ENCODE measurements around the gene LNX2. TPM values are rescaled to one million over a fixed set of nuclear protein-coding genes. Genes with fewer than 3 reads are reported as not detected.

Gene LNX2
- total and polyA plus RNA-seq, 2 of the 4 experiments (the other 2 are of a cell fraction) = 3.1 to 7.2 TPM

GRCh38 chr13:27542220-27542619 is 78.1 kb downstream of the LNX2 start:
- H3K4me2 ChIP-seq (ENCODE audit: low read depth, low read length) = no peak overlapping the region
- H2AK9ac ChIP-seq (replicated peaks; ENCODE audit: low read depth, low read length, poor library complexity) = no peak overlapping the region
- H2BK5ac ChIP-seq (ENCODE audit: low read depth, low read length, poor library complexity, severe bottlenecking) = no peak overlapping the region
- H3K9me3 ChIP-seq (ENCODE audit: control insufficient read depth, insufficient read depth, low read length) = no peaks in the 10 kb centered on the region
- no peak overlapping the region for H2AK5ac ChIP-seq (ENCODE audit: low read depth, low read length)
- H4K20me1 ChIP-seq (ENCODE audit: insufficient read depth, low read length) = no peaks in the 10 kb centered on the region
- no peak overlapping the region for H3K23ac ChIP-seq (ENCODE audit: low read depth, low read length)
- no peak overlapping the region for H4K8ac ChIP-seq (ENCODE audit: low read depth in 2 of 2, low read length in 2 of 2)
- peaks cover 1% of the 10 kb centered on the region; the same call in 1 of the 2 replicates for H3K4me1 ChIP-seq (ENCODE audit: control insufficient read depth, insufficient read depth, low read length)
- dilution Hi-C loops (cut with HindIII; ENCODE audit: low sequenced_read_pairs, unreplicated experiment) = no loop called here
- H3K9ac ChIP-seq (ENCODE audit: low read depth, low read length) = no peak overlapping the region
- H3K4me3 ChIP-seq (ENCODE audit: insufficient read depth, low read depth, low read length) = no peak overlapping the region
- WGBS, 2 experiments (ENCODE audit: extremely low coverage in 2 of 2, insufficient read length in 1 of 2) = no CpG with 5 or more reads among the region's 3 CpGs
- no peak overlapping the region for H2BK20ac ChIP-seq (ENCODE audit: low read depth, low read length)
- ChIA-PET CTCF (no interaction called here), POLR2A (ENCODE audit: unreplicated experiment) (no interaction called here)
- ATAC-seq (ENCODE audit: low read depth) = no peak
- in situ Hi-C loops (cut with MboI; ENCODE audit: low sequenced_read_pairs) = loop anchor here (25.0 kb wide), 1 partner anchor 445 kb away; the partner anchor contains the start of gene URAD
- no peak overlapping the region for H3K14ac ChIP-seq (replicated peaks; ENCODE audit: low read depth, low read length)
- H3K79me1 ChIP-seq (ENCODE audit: low read depth in 1 of 2, low read length in 2 of 2) = no peaks in the 10 kb centered on the region
- H3K27me3 ChIP-seq (ENCODE audit: control insufficient read depth, insufficient read depth, low read length) = no peaks in the 10 kb centered on the region
- TF ChIP-seq MAFK (IDR thresholded peaks at IDR 0.05; ENCODE audit: low read depth, low read length) (no peak), MAZ (IDR thresholded peaks at IDR 0.05; ENCODE audit: borderline replicate concordance, low read depth, low read length) (no peak)
- no peak overlapping the region for H2BK120ac ChIP-seq (ENCODE audit: low read depth, low read length)
- H3K27ac ChIP-seq (ENCODE audit: insufficient read depth, low read length) = no peak overlapping the region
- H3K56ac ChIP-seq (ENCODE audit: extremely low read depth, insufficient read depth, low read length) = no peak overlapping the region
- no peaks in the 10 kb centered on the region for H3K36me3 ChIP-seq (ENCODE audit: control insufficient read depth, insufficient read depth, low read length)
- no TSS peak for BruUV-seq (replicated peaks)
- H3K18ac ChIP-seq (ENCODE audit: low read depth, low read length) = no peak overlapping the region
- no peak overlapping the region for H2BK15ac ChIP-seq (ENCODE audit: low read depth, low read length)
- intact Hi-C loops (cut with micrococcal nuclease) = no loop called here
- H3K9me1 ChIP-seq (ENCODE audit: insufficient read depth, low read length) = no peaks in the 10 kb centered on the region; the same call in 1 of the 2 replicates
- DNase-seq = no peak
- no peak overlapping the region for H4K5ac ChIP-seq (ENCODE audit: low read depth, low read length)
- H3K4ac ChIP-seq (ENCODE audit: low read depth, low read length) = no peak overlapping the region
- H2AFZ ChIP-seq (replicated peaks; ENCODE audit: low read length, poor library complexity) = no peak overlapping the region
- H4K91ac ChIP-seq (ENCODE audit: insufficient read depth, low read depth, low read length) = no peak overlapping the region
